ENCODE results near the gene NIPAL1. TPM values are rescaled to one million over a fixed set of nuclear protein-coding genes. Genes with fewer than 3 reads are reported as not detected.

NIPAL1 gene
- polyA plus RNA-seq, 1 experiment = 0.60 TPM

- no peak for DNase-seq (ENCODE audit: low read depth)
- Histone ChIP-seq H3K36me3 (ENCODE audit: control insufficient read depth, insufficient read depth, low read length) (no peaks in the 10 kb centered on the region), H3K27me3 (ENCODE audit: control insufficient read depth, insufficient read depth, low read length) (no peaks in the 10 kb centered on the region), H3K4me3 (ENCODE audit: low read depth, low read length) (no peak overlapping the region)
- CTCF ChIA-PET = interaction anchor here (1.0 kb wide), 1 partner anchor 9 kb away, joined by 3 read pairs; no protein-coding TSS in a partner anchor
- POLR2A ChIA-PET = no interaction called here
- no peak for TF ChIP-seq CTCF (IDR thresholded peaks at IDR 0.05; ENCODE audit: insufficient read depth, low read depth, low read length)
Observed at GRCh38 chr4:48037117-48037462, 20.5 kb downstream of the NIPAL1 start.

- POLR2A ChIA-PET = no interaction called here
- CTCF ChIA-PET = no interaction called here
Observed at GRCh38 chr4:48038666-48039065, 22.1 kb downstream of the NIPAL1 start.

GRCh38 chr4:48039561-48039960 lies 23.0 kb downstream of the NIPAL1 start:
- POLR2A ChIA-PET = no interaction called here
- no peak for TF ChIP-seq CTCF (IDR thresholded peaks at IDR 0.05; ENCODE audit: insufficient read depth, low read depth, low read length)

More at GRCh38 chr4:48038666-48039065, 22.1 kb downstream of the NIPAL1 start:
- H3K4me3 ChIP-seq (ENCODE audit: low read depth, low read length) = no peak overlapping the region
- no peak for DNase-seq (ENCODE audit: low read depth)
- no peaks in the 10 kb centered on the region for H3K36me3 ChIP-seq (ENCODE audit: control insufficient read depth, insufficient read depth, low read length)
- 0 out of 2 replicates have a peak, but pooled peaks cover 2% of the 10 kb centered on the region for H3K27me3 ChIP-seq (ENCODE audit: control insufficient read depth, insufficient read depth, low read length)
- TF ChIP-seq CTCF (IDR thresholded peaks at IDR 0.05; ENCODE audit: insufficient read depth, low read depth, low read length) = no peak

GRCh38 chr4:48041535-48042137 lies 25.1 kb downstream of the NIPAL1 start:
- no peak for TF ChIP-seq CTCF (IDR thresholded peaks at IDR 0.05; ENCODE audit: insufficient read depth, low read depth, low read length)
- POLR2A ChIA-PET = no interaction called here
- H3K27me3 ChIP-seq (ENCODE audit: control insufficient read depth, insufficient read depth, low read length) = 0 out of 2 replicates have a peak, but pooled peaks cover 2% of the 10 kb centered on the region
- CTCF ChIA-PET = interaction anchor here (0.8 to 1.3 kb wide), 2 partner anchors 9 to 13 kb away, joined by 3 to 4 read pairs; no protein-coding TSS in a partner anchor
- H3K4me3 ChIP-seq (ENCODE audit: low read depth, low read length) = no peak overlapping the region
- DNase-seq (ENCODE audit: low read depth) = no peak
- H3K36me3 ChIP-seq (ENCODE audit: control insufficient read depth, insufficient read depth, low read length) = no peaks in the 10 kb centered on the region

More at GRCh38 chr4:48039561-48039960, 23.0 kb downstream of the NIPAL1 start:
- Histone ChIP-seq H3K4me3 (ENCODE audit: low read depth, low read length) (no peak overlapping the region), H3K27me3 (ENCODE audit: control insufficient read depth, insufficient read depth, low read length) (0 out of 2 replicates have a peak, but pooled peaks cover 2% of the 10 kb centered on the region), H3K36me3 (ENCODE audit: control insufficient read depth, insufficient read depth, low read length) (no peaks in the 10 kb centered on the region)
- no peak for DNase-seq (ENCODE audit: low read depth)
- CTCF ChIA-PET = interaction anchor here (1.5 kb wide), 1 partner anchor 11 kb away, joined by 3 read pairs; no protein-coding TSS in a partner anchor

GRCh38 chr4:48042979-48043461 lies 26.4 kb downstream of the NIPAL1 start:
- H3K27me3 ChIP-seq (ENCODE audit: control insufficient read depth, insufficient read depth, low read length) = 0 out of 2 replicates have a peak, but pooled peaks cover 2% of the 10 kb centered on the region
- H3K4me3 ChIP-seq (ENCODE audit: low read depth, low read length) = no peak overlapping the region
- no peak for TF ChIP-seq CTCF (IDR thresholded peaks at IDR 0.05; ENCODE audit: insufficient read depth, low read depth, low read length)
- DNase-seq (ENCODE audit: low read depth) = no peak
- H3K36me3 ChIP-seq (ENCODE audit: control insufficient read depth, insufficient read depth, low read length) = no peaks in the 10 kb centered on the region
- ChIA-PET CTCF (interaction anchor here (1.8 kb wide), 1 partner anchor 9 kb away, joined by 7 read pairs; no protein-coding TSS in a partner anchor), POLR2A (no interaction called here)

All from BJ (cell line).